Sigmoid colon (tissue), 7 donors: ENCODE results near the gene RAPGEF3. TPM values are rescaled to one million over a fixed set of nuclear protein-coding genes. Genes with fewer than 3 reads are reported as not detected.

ENCODE experiments used
- DNase-seq: peaks from one replicate; pipeline ENCODE4 v3.0.0-alpha.2; 2019
- H3K27ac ChIP-seq, 4 donors: fragments of 200-600 bp; sonication (generic); one replicate each; pipeline ENCODE4 v1.5.1; 2016 to 2019; ENCODE audit warnings: mild to moderate bottlenecking in 1 of 4
- H3K27me3 ChIP-seq, 3 donors: fragments of 200-600 bp; sonication (generic); one replicate each; pipeline ENCODE4 v1.5.1; 2019; ENCODE audit warnings: mild to moderate bottlenecking in 1 of 3
- H3K36me3 ChIP-seq, 4 donors: fragments of 200-600 bp; sonication (generic); one replicate each; pipeline ENCODE4 v1.5.1; 2016 to 2019
- H3K4me1 ChIP-seq, 4 donors: fragments of 200-600 bp; sonication (generic); one replicate each; pipeline ENCODE4 v1.5.1; 2017 to 2019
- H3K4me3 ChIP-seq, 4 donors: fragments of 200-600 bp; sonication (generic); one replicate each; pipeline ENCODE4 v1.5.1; 2017 to 2019; ENCODE audit warnings: mild to moderate bottlenecking in 2 of 4, moderate library complexity in 1 of 4
- H3K9me3 ChIP-seq, 4 donors: fragments of 200-600 bp in 3 of 4; sonication (generic) in 3 of 4; one replicate each; pipeline versions ENCODE4 v1.5.1 to v1.6.1; 2013 to 2019
- EP300 ChIP-seq, 4 donors: sonication (generic); formaldehyde crosslinking; IDR thresholded peaks; one replicate each; pipeline ENCODE4 v1.6.1; 2017; ENCODE audit warnings: antibody characterized with exemption in 4 of 4
- POLR2A ChIP-seq, 2 donors: fragments of 450-650 bp; IDR thresholded peaks; one replicate each; pipeline ENCODE4 v1.6.1; 2016; ENCODE audit warnings: antibody characterized with exemption in 2 of 2, mild to moderate bottlenecking in 2 of 2, moderate library complexity in 2 of 2
- POLR2AphosphoS5 ChIP-seq, 4 donors: sonication (generic); formaldehyde crosslinking; IDR thresholded peaks; one replicate each; pipeline ENCODE4 v1.6.1; 2017; ENCODE audit warnings: antibody characterized with exemption in 4 of 4
- WGBS, 2 donors: extraction: QIAGEN DNeasy Blood & Tissue Kit; methylation state at CpG; one replicate each; pipeline ENCODE4 v1.1.7; 2013; 5-methylcytosine and 5-hydroxymethylcytosine counted together
- intact Hi-C: fragments of 100-400 bp; cut with DNase I; formaldehyde crosslinking; loops from one replicate; pipeline ENCODE4 v1.15.1; 2023
- polyA plus RNA-seq, 3 donors: library from polyadenylated mRNA; stranded (reverse); fragments of 200-250 nt; gene quantifications; one replicate each; pipeline ENCODE4 v1.2.3, GENCODE V29; 2013
- total RNA-seq, 4 donors: library from RNA; depleted of rRNA; stranded (reverse); fragments of >200 nt; gene quantifications; one replicate each; pipeline ENCODE4 v1.1.0, GENCODE V29; 2016
- TF ChIP-seq, protein P1 (sequence below), 4 experiments: fragments of 450-650 bp in 3 of 4; fragments of 200-600 bp in 1 of 4; IDR thresholded peaks; one replicate each; pipeline ENCODE4 v1.5.1; 2016 to 2019; ENCODE audit warnings: antibody characterized with exemption in 4 of 4, mild to moderate bottlenecking in 3 of 4, moderate library complexity in 2 of 4
- donor health status: healthy with polysubstance abuse.
- donor health status: Bipolar disorder and iron deficiency.
- donor health status: healthy.

The RAPGEF3 gene
- total and polyA plus RNA-seq, 7 donors, result 3.9 to 36.8 (median 14.6) TPM

- 30 to 56% methylated on average over 4 of the region's 4 CpGs for WGBS, 2 donors
- intact Hi-C loops, result no loop called here
These were observed 11.6 kb downstream of the RAPGEF3 start for GRCh38 chr12:47747126-47747525.

DNA sequence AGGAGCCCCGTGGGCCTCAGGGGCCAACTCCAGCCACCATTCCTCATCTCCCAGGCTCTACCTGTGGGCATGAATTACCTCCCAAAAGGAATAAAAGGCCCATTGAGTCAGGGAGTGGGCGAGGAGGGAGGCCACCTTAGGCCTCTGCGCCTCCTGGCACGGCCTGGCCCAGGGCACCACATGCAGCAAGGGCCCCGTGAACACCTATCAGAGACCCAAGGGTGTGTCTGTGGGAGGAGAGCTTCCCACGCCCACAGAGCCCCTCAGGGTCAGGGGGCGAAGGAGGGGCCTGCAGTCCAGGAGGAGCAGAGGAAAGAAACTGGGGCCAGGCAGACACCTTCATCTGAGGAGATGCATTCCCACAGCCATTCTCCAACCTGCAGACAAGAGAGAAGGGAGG, 12.2 kb downstream of the RAPGEF3 start:
- Histone ChIP-seq H3K9me3 (no peaks in the 10 kb centered on the region), H3K4me1 (peaks cover 0 to 5% (median 2%) of the 10 kb centered on the region in 4 donors), H3K27me3 (no peaks in the 10 kb centered on the region), H3K4me3 (no peak overlapping the region), H3K27ac (no peak overlapping the region), H3K36me3 (no peaks in the 10 kb centered on the region)
- no peak for TF ChIP-seq EP300 (IDR thresholded peaks at IDR 0.05)
- no peak for TF ChIP-seq POLR2AphosphoS5 (IDR thresholded peaks at IDR 0.05)
- TF ChIP-seq, protein P1, sequence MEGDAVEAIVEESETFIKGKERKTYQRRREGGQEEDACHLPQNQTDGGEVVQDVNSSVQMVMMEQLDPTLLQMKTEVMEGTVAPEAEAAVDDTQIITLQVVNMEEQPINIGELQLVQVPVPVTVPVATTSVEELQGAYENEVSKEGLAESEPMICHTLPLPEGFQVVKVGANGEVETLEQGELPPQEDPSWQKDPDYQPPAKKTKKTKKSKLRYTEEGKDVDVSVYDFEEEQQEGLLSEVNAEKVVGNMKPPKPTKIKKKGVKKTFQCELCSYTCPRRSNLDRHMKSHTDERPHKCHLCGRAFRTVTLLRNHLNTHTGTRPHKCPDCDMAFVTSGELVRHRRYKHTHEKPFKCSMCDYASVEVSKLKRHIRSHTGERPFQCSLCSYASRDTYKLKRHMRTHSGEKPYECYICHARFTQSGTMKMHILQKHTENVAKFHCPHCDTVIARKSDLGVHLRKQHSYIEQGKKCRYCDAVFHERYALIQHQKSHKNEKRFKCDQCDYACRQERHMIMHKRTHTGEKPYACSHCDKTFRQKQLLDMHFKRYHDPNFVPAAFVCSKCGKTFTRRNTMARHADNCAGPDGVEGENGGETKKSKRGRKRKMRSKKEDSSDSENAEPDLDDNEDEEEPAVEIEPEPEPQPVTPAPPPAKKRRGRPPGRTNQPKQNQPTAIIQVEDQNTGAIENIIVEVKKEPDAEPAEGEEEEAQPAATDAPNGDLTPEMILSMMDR (IDR thresholded peaks at IDR 0.05), result no peak
- TF ChIP-seq POLR2A (IDR thresholded peaks at IDR 0.05), result no peak
- intact Hi-C loops, result no loop called here
- WGBS, 2 donors, result 66 to 84% methylated on average over 7 of the region's 7 CpGs
- no peak for DNase-seq

More at GRCh38 chr12:47747126-47747525, 11.6 kb downstream of the RAPGEF3 start:
- TF ChIP-seq EP300 (IDR thresholded peaks at IDR 0.05) (no peak), POLR2A (IDR thresholded peaks at IDR 0.05) (no peak), POLR2AphosphoS5 (IDR thresholded peaks at IDR 0.05) (no peak)
- TF ChIP-seq, protein P1 (IDR thresholded peaks at IDR 0.05), result no peak
- no peak overlapping the region for H3K27ac ChIP-seq
- H3K4me3 ChIP-seq, result no peak overlapping the region
- no peaks in the 10 kb centered on the region for H3K36me3 ChIP-seq
- H3K9me3 ChIP-seq, result no peaks in the 10 kb centered on the region
- H3K4me1 ChIP-seq, result no peaks in the 10 kb centered on the region
- no peaks in the 10 kb centered on the region for H3K27me3 ChIP-seq
- DNase-seq, result no peak

GRCh38 chr12:47746073-47746472, 12.6 kb downstream of the RAPGEF3 start:
- no peaks in the 10 kb centered on the region for H3K36me3 ChIP-seq

GRCh38 chr12:47745485-47746041, 13.1 kb downstream of the RAPGEF3 start:
- Histone ChIP-seq H3K36me3 (no peaks in the 10 kb centered on the region), H3K9me3 (no peaks in the 10 kb centered on the region), H3K4me1 (peaks cover 0 to 11% (median 5%) of the 10 kb centered on the region in 4 donors), H3K27me3 (no peaks in the 10 kb centered on the region), H3K27ac (no peak overlapping the region), H3K4me3 (no peak overlapping the region)
- 90% methylated on average over 16 of the region's 16 CpGs for WGBS, 2 donors
- no peak for DNase-seq
- intact Hi-C loops, result loop anchor here (2.0 kb wide), 1 partner anchor 93 kb away; no protein-coding TSS in a partner anchor
- no peak for TF ChIP-seq EP300 (IDR thresholded peaks at IDR 0.05)
- TF ChIP-seq, protein P1 (IDR thresholded peaks at IDR 0.05), result no peak
- no peak for TF ChIP-seq POLR2AphosphoS5 (IDR thresholded peaks at IDR 0.05)
- no peak for TF ChIP-seq POLR2A (IDR thresholded peaks at IDR 0.05)

More at GRCh38 chr12:47746073-47746472, 12.6 kb downstream of the RAPGEF3 start:
- no peak for DNase-seq
- intact Hi-C loops, result no loop called here
- no peaks in the 10 kb centered on the region for H3K27me3 ChIP-seq
- H3K4me1 ChIP-seq, result peaks cover 0 to 10% (median 4%) of the 10 kb centered on the region in 4 donors
- no peak overlapping the region for H3K4me3 ChIP-seq
- WGBS, 2 donors, result 89 to 92% methylated on average over 5 of the region's 5 CpGs
- H3K9me3 ChIP-seq, result no peaks in the 10 kb centered on the region
- TF ChIP-seq, protein P1 (IDR thresholded peaks at IDR 0.05), result no peak
- TF ChIP-seq POLR2AphosphoS5 (IDR thresholded peaks at IDR 0.05) (no peak), POLR2A (IDR thresholded peaks at IDR 0.05) (no peak), EP300 (IDR thresholded peaks at IDR 0.05) (no peak)
- H3K27ac ChIP-seq, result no peak overlapping the region
